ENCODE measurements around the gene MRPS27. TPM values are rescaled to one million over a fixed set of nuclear protein-coding genes. Genes with fewer than 3 reads are reported as not detected.

MRPS27 gene
- total and polyA plus RNA-seq, 2 of the 4 experiments (the other 2 are of a cell fraction) = 46.9 to 90.5 TPM

DNA sequence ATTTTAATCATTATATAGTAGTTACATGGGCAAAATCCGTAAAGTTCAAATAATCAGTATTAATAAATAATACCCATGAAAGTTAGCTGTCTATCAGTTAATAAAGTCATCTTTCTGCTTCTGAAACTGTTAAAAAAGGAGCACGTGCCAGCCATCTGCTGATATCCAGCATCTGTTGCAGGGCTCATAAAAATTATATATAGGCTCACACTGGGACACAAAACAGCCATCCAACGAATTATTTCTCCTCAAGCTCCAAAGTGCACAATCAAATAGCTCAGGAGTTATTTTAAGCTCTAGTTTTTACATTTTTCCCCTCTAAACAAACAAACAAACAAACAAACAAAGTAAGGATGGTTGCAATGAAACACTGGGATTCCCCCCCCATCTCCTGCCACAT is 48.3 kb downstream of the MRPS27 start:
- H3K27me3 ChIP-seq (ENCODE audit: control insufficient read depth, insufficient read depth, low read length) = no peaks in the 10 kb centered on the region
- BruUV-seq (replicated peaks) = no TSS peak
- no peak overlapping the region for H3K9ac ChIP-seq (ENCODE audit: low read depth, low read length)
- H3K4me3 ChIP-seq (ENCODE audit: insufficient read depth, low read depth, low read length) = no peak overlapping the region
- no peak overlapping the region for H2AK5ac ChIP-seq (ENCODE audit: low read depth, low read length)
- in situ Hi-C loops (cut with MboI; ENCODE audit: low sequenced_read_pairs) (no loop called here), dilution Hi-C loops (cut with HindIII; ENCODE audit: low sequenced_read_pairs, unreplicated experiment) (no loop called here), intact Hi-C loops (cut with micrococcal nuclease) (loop anchor here (10.0 kb wide), 1 partner anchor 137 kb away; no protein-coding TSS in a partner anchor)
- H3K4me2 ChIP-seq (ENCODE audit: low read depth, low read length) = no peak overlapping the region
- H3K4me1 ChIP-seq (ENCODE audit: control insufficient read depth, insufficient read depth, low read length) = no peaks in the 10 kb centered on the region
- H3K56ac ChIP-seq (ENCODE audit: extremely low read depth, insufficient read depth, low read length) = no peak overlapping the region
- peaks cover 3% of the 10 kb centered on the region; the same call in 1 of the 2 replicates for H4K20me1 ChIP-seq (ENCODE audit: insufficient read depth, low read length)
- POLR2A ChIA-PET (ENCODE audit: unreplicated experiment) = interaction anchor here (0.6 kb wide), 1 partner anchor 21 kb away, joined by 3 read pairs; no protein-coding TSS in a partner anchor
- WGBS, 2 experiments (ENCODE audit: extremely low coverage in 2 of 2, insufficient read length in 1 of 2) = no CpG with 5 or more reads among the region's 3 CpGs
- H4K8ac ChIP-seq (ENCODE audit: low read depth in 2 of 2, low read length in 2 of 2) = no peak overlapping the region
- DNase-seq = no peak
- no peak overlapping the region for H4K91ac ChIP-seq (ENCODE audit: insufficient read depth, low read depth, low read length)
- TF ChIP-seq USF2 (IDR thresholded peaks at IDR 0.05; ENCODE audit: low read depth, low read length) (no peak), MXI1 (IDR thresholded peaks at IDR 0.05; ENCODE audit: borderline replicate concordance, low read depth, low read length) (no peak), SMC3 (IDR thresholded peaks at IDR 0.05; ENCODE audit: low read depth, low read length) (no peak), CEBPB (IDR thresholded peaks at IDR 0.05; ENCODE audit: low read depth, low read length) (no peak), MAFK (IDR thresholded peaks at IDR 0.05; ENCODE audit: low read depth, low read length) (no peak), RCOR1 (IDR thresholded peaks at IDR 0.05; ENCODE audit: insufficient replicate concordance, low read length) (no peak), CHD1 (IDR thresholded peaks at IDR 0.05; ENCODE audit: low read depth, low read length) (no peak), RFX5 (IDR thresholded peaks at IDR 0.05; ENCODE audit: low read depth, low read length) (no peak), NFE2L2 (IDR thresholded peaks at IDR 0.05; ENCODE audit: low read depth, low read length) (no peak), FOS (IDR thresholded peaks at IDR 0.05; ENCODE audit: low read depth, low read length) (no peak), POLR2A (IDR thresholded peaks at IDR 0.05; ENCODE audit: low read depth, low read length) (no peak), CTCF (conservative IDR thresholded peaks at IDR 0.05; ENCODE audit: low read depth, low read length) (no peak), MAZ (IDR thresholded peaks at IDR 0.05; ENCODE audit: borderline replicate concordance, low read depth, low read length) (no peak), RAD21 (IDR thresholded peaks at IDR 0.05; ENCODE audit: low read length) (no peak), ELK1 (IDR thresholded peaks at IDR 0.05; ENCODE audit: borderline replicate concordance, low read depth, low read length) (no peak), BHLHE40 (IDR thresholded peaks at IDR 0.05; ENCODE audit: low read depth, low read length) (no peak)
- H3K9me1 ChIP-seq (ENCODE audit: insufficient read depth, low read length) = peaks cover 5% of the 10 kb centered on the region
- H2BK15ac ChIP-seq (ENCODE audit: low read depth, low read length) = no peak overlapping the region
- peaks cover 26 to 29% of the 10 kb centered on the region in 2 experiments for H3K79me1 ChIP-seq (ENCODE audit: low read depth in 1 of 2, low read length in 2 of 2)
- H3K36me3 ChIP-seq (ENCODE audit: control insufficient read depth, insufficient read depth, low read length) = peaks cover 2% of the 10 kb centered on the region; the same call in 1 of the 2 replicates
- H3K9me3 ChIP-seq (ENCODE audit: control insufficient read depth, insufficient read depth, low read length) = no peaks in the 10 kb centered on the region
- H2BK120ac ChIP-seq (ENCODE audit: low read depth, low read length) = no peak overlapping the region
- no peak for ATAC-seq (ENCODE audit: low read depth)
- no peak overlapping the region for H4K5ac ChIP-seq (ENCODE audit: low read depth, low read length)
- no peak overlapping the region for H3K23ac ChIP-seq (ENCODE audit: low read depth, low read length)
- no peak overlapping the region for H3K18ac ChIP-seq (ENCODE audit: low read depth, low read length)
- no peak overlapping the region for H3K27ac ChIP-seq (ENCODE audit: insufficient read depth, low read length)
- no peak overlapping the region for H2BK5ac ChIP-seq (ENCODE audit: low read depth, low read length, poor library complexity, severe bottlenecking)
- no peak overlapping the region for H3K14ac ChIP-seq (replicated peaks; ENCODE audit: low read depth, low read length)
- CTCF ChIA-PET = no interaction called here
- no peak overlapping the region for H2AK9ac ChIP-seq (replicated peaks; ENCODE audit: low read depth, low read length, poor library complexity)
- H3K4ac ChIP-seq (ENCODE audit: low read depth, low read length) = no peak overlapping the region
- no peak overlapping the region for H2AFZ ChIP-seq (replicated peaks; ENCODE audit: low read length, poor library complexity)
- no peak overlapping the region for H2BK20ac ChIP-seq (ENCODE audit: low read depth, low read length)
